Psoas muscle (tissue), 8 donors: ENCODE results near the gene CNTNAP2. TPM values are rescaled to one million over a fixed set of nuclear protein-coding genes. Genes with fewer than 3 reads are reported as not detected.

Experiments
- ATAC-seq, 4 donors: fragments of 200-7000 bp; cut with Tn5 transposase; one replicate each; pipeline ENCODE4 v1.9.1; 2020; ENCODE audit warnings: moderate library complexity in 3 of 4, mild to moderate bottlenecking in 2 of 4
- DNase-seq, 2 donors: peaks; one replicate each; pipeline ENCODE4 v3.0.0-alpha.2; 2020
- H3K27ac ChIP-seq: fragments of 200-600 bp; one replicate; pipeline ENCODE4 v1.8.0; 2022
- H3K27me3 ChIP-seq, 3 donors: fragments of 200-600 bp in 1 of 3; one replicate each; pipeline versions ENCODE4 v1.6.1 to v1.8.0; 2013 to 2022; ENCODE audit warnings: low read length in 2 of 3, mild to moderate bottlenecking in 2 of 3, moderate library complexity in 1 of 3; ENCODE audit not compliant: insufficient read depth in 3 of 3
- H3K36me3 ChIP-seq, 2 donors: fragments of 200-600 bp in 1 of 2; one replicate each; pipeline versions ENCODE4 v1.6.1 to v1.8.0; 2013 to 2022; ENCODE audit warnings: low read depth in 1 of 2, mild to moderate bottlenecking in 1 of 2, moderate library complexity in 1 of 2; ENCODE audit not compliant: insufficient read depth in 1 of 2
- H3K4me1 ChIP-seq: fragments of 200-600 bp; one replicate; pipeline ENCODE4 v1.8.0; 2022
- H3K4me3 ChIP-seq: fragments of 200-600 bp; one replicate; pipeline ENCODE4 v1.8.0; 2022; ENCODE audit warnings: mild to moderate bottlenecking
- H3K9me3 ChIP-seq: fragments of 200-600 bp; one replicate; pipeline ENCODE4 v1.8.0; 2022
- CTCF ChIP-seq: fragments of 200-600 bp; IDR thresholded peaks from one replicate; pipeline ENCODE4 v1.8.0; 2022; ENCODE audit warnings: antibody characterized with exemption
- WGBS, 3 donors: extraction: QIAGEN DNeasy Blood & Tissue Kit; methylation state at CpG; one replicate each; pipeline versions ENCODE4 v1.1.6 to v1.1.7; 2013; 5-methylcytosine and 5-hydroxymethylcytosine counted together
- intact Hi-C, 2 donors: fragments of 100-400 bp; cut with DNase I; formaldehyde crosslinking; loops; one replicate each; pipeline versions ENCODE4 v1.11.0 to v1.14.2; 2022
- polyA plus RNA-seq, 3 donors: library from polyadenylated mRNA; stranded (reverse); fragments of 200-250 nt; gene quantifications; one replicate each; pipeline ENCODE4 v1.2.3, GENCODE V29; 2013
- total RNA-seq, 4 donors: library from RNA; stranded (reverse); fragmentation: NEBNext Ultra II Directional in 2 of 4; extraction: Animal tissue kit (Norgen Biotek cat#: 25700) in 2 of 4; gene quantifications; one replicate each; pipeline versions ENCODE4 v1.2.1 to v1.2.4, GENCODE V29; 2021 to 2023
- donor health status: healthy with polysubstance abuse.
- donor health status: DM: no; HTN: no; CAD: no; lungs with moderate emphysema.
- donor health status: Bipolar disorder and iron deficiency.
- donor health status: healthy.
- donor health status: DM: yes; HTN: yes; CAD: no.
- donor health status: DM: no; HTN: no; CAD: no.
- donor health status: DM: no; HTN: no; CAD: no.
- donor health status: DM: yes; HTN: yes; CAD: no.

CNTNAP2 gene
- total and polyA plus RNA-seq, 7 donors, result 0.01 to 0.13 TPM; not detected in 5

GRCh38 chr7:147452816-147453215 lies 1336.2 kb downstream of the CNTNAP2 start:
- H3K4me3 ChIP-seq, result no peak overlapping the region
- H3K36me3 ChIP-seq, result no peaks in the 10 kb centered on the region
- 44 to 68% (median 52%) methylated on average over 1 of the region's 1 CpG for WGBS, 3 donors
- no peak overlapping the region for H3K27ac ChIP-seq
- no peak for ATAC-seq
- no peaks in the 10 kb centered on the region for H3K27me3 ChIP-seq
- no peaks in the 10 kb centered on the region for H3K9me3 ChIP-seq
- no peaks in the 10 kb centered on the region for H3K4me1 ChIP-seq
- DNase-seq, result no peak
- intact Hi-C loops, result no loop called here
- no peak for TF ChIP-seq CTCF

GRCh38 chr7:147465223-147465622 lies 1348.6 kb downstream of the CNTNAP2 start:
- DNase-seq, result no peak
- intact Hi-C loops, result no loop called here
- Histone ChIP-seq H3K27me3 (no peaks in the 10 kb centered on the region), H3K4me1 (no peaks in the 10 kb centered on the region), H3K27ac (no peak overlapping the region), H3K4me3 (no peak overlapping the region), H3K9me3 (no peaks in the 10 kb centered on the region), H3K36me3 (no peaks in the 10 kb centered on the region)
- no peak for ATAC-seq
- 90 to 93% (median 92%) methylated on average over 2 of the region's 2 CpGs for WGBS, 3 donors
- TF ChIP-seq CTCF, result no peak

GRCh38 chr7:147472556-147472955 lies 1356.0 kb downstream of the CNTNAP2 start:
- ATAC-seq, result no peak

GRCh38 chr7:147474862-147475261 lies 1358.3 kb downstream of the CNTNAP2 start:
- Histone ChIP-seq H3K27ac (no peak overlapping the region), H3K27me3 (no peaks in the 10 kb centered on the region), H3K9me3 (no peaks in the 10 kb centered on the region), H3K4me1 (no peaks in the 10 kb centered on the region), H3K36me3 (no peaks in the 10 kb centered on the region), H3K4me3 (no peak overlapping the region)
- intact Hi-C loops, result no loop called here
- ATAC-seq (no peak), DNase-seq (no peak)
- 36 to 58% (median 48%) methylated on average over 4 of the region's 4 CpGs for WGBS, 3 donors
- TF ChIP-seq CTCF, result no peak

More at GRCh38 chr7:147472556-147472955, 1356.0 kb downstream of the CNTNAP2 start:
- H3K9me3 ChIP-seq, result no peaks in the 10 kb centered on the region
- intact Hi-C loops, result no loop called here
- H3K27ac ChIP-seq, result no peak overlapping the region
- H3K36me3 ChIP-seq, result no peaks in the 10 kb centered on the region
- no peak for DNase-seq
- H3K4me1 ChIP-seq, result no peaks in the 10 kb centered on the region
- H3K27me3 ChIP-seq, result no peaks in the 10 kb centered on the region
- no peak for TF ChIP-seq CTCF
- no peak overlapping the region for H3K4me3 ChIP-seq

GRCh38 chr7:147477526-147477925 lies 1360.9 kb downstream of the CNTNAP2 start:
- Histone ChIP-seq H3K9me3 (no peaks in the 10 kb centered on the region), H3K27me3 (no peaks in the 10 kb centered on the region), H3K4me1 (no peaks in the 10 kb centered on the region), H3K27ac (no peak overlapping the region), H3K4me3 (no peak overlapping the region), H3K36me3 (no peaks in the 10 kb centered on the region)
- TF ChIP-seq CTCF, result no peak
- WGBS, 3 donors, result 78 to 87% (median 79%) methylated on average over 3 of the region's 3 CpGs
- ATAC-seq, result no peak
- no peak for DNase-seq
- intact Hi-C loops, result no loop called here
